ENCODE results near the gene SMO. TPM values are rescaled to one million over a fixed set of nuclear protein-coding genes. Genes with fewer than 3 reads are reported as not detected.

SMO gene
- total RNA-seq, 1 experiment from 2014 or later, result 12.8 TPM

DNA sequence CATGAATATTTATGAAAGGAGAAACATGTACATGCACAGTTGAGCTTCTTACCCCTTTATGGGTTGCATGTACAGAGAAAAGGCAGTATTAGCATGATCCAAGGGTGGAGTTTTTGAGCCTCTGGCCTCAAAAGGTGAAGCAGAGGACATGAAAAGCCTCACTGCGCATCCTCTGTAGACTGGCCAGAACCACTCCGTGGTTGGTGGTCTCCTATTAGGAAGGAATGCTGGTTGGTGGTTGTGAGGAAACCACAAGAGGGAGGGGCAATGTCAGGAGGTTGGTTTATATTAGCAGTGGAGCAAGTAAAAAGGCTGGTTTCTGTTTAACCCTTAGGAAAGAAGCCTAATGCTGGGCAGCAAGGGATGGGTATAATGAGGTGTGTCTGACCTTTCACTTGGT is 73.9 kb downstream of the SMO start (continued):
- no peak for TF ChIP-seq ZBTB33 (IDR thresholded peaks at IDR 0.05; ENCODE audit: extremely low read depth, insufficient replicate concordance, low read length)
- TF ChIP-seq FOSL1 (IDR thresholded peaks at IDR 0.05; ENCODE audit: low read depth), result no peak
- TF ChIP-seq CEBPB (IDR thresholded peaks at IDR 0.05; ENCODE audit: low read depth), result no peak
- TF ChIP-seq POLR2A (IDR thresholded peaks at IDR 0.05; ENCODE audit: borderline replicate concordance, extremely low read depth, insufficient read depth, insufficient read length), result no peak
- no peak for TF ChIP-seq CBX3 (IDR thresholded peaks at IDR 0.05; ENCODE audit: low read depth)
- TF ChIP-seq ZFX (IDR thresholded peaks at IDR 0.05), result no peak
- no peak for TF ChIP-seq EZH2phosphoT487 (IDR thresholded peaks at IDR 0.05; ENCODE audit: borderline replicate concordance)
- TF ChIP-seq EZH2 (IDR thresholded peaks at IDR 0.05), result no peak
- TF ChIP-seq, protein P1, sequence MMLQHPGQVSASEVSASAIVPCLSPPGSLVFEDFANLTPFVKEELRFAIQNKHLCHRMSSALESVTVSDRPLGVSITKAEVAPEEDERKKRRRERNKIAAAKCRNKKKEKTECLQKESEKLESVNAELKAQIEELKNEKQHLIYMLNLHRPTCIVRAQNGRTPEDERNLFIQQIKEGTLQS (IDR thresholded peaks at IDR 0.05), result no peak
- TF ChIP-seq ELF1 (IDR thresholded peaks at IDR 0.05; ENCODE audit: borderline replicate concordance, low read depth), result no peak

Other genes starting within 250 kb of the SMO start
- gene TNPO3, start 133.5 kb upstream of the SMO start, total RNA-seq (2021; ENCODE audit: unreplicated experiment), result 58.5 TPM
- gene TSPAN33, start 43.9 kb upstream of the SMO start, total RNA-seq (2021; ENCODE audit: unreplicated experiment), result 22.2 TPM
- 17.0 TPM for gene AHCYL2, start 36.4 kb downstream of the SMO start, total RNA-seq (2021; ENCODE audit: unreplicated experiment)
- 10.8 TPM for gene STRIP2, start 245.8 kb downstream of the SMO start, total RNA-seq (2021; ENCODE audit: unreplicated experiment)